ENCODE data around the gene GPR151. TPM values are rescaled to one million over a fixed set of nuclear protein-coding genes. Genes with fewer than 3 reads are reported as not detected.

The GPR151 gene
- total RNA-seq, 1 donor from 2014 or later: not detected

GRCh38 chr5:146467760-146468159 is 48.2 kb downstream of the GPR151 start:
- no peaks in the 10 kb centered on the region for H3K9me3 Mint-ChIP-seq (ENCODE audit: unreplicated experiment)
- peaks cover 27% of the 10 kb centered on the region for H4K20me1 ChIP-seq (ENCODE audit: insufficient read depth, low read length)
- no peak overlapping the region for H3K4me2 ChIP-seq (ENCODE audit: low read length)
- no peak overlapping the region for H3K27ac Mint-ChIP-seq (ENCODE audit: unreplicated experiment)
- TF ChIP-seq EZH2 (IDR thresholded peaks at IDR 0.05; ENCODE audit: insufficient read depth, low read length) (no peak), CTCF (IDR thresholded peaks at IDR 0.05; ENCODE audit: insufficient read depth, low read depth, low read length) (no peak)
- no peaks in the 10 kb centered on the region for H3K27me3 Mint-ChIP-seq (ENCODE audit: low read depth, unreplicated experiment)
- H3K9ac ChIP-seq (ENCODE audit: low read length): no peak overlapping the region
- H3K79me2 ChIP-seq (ENCODE audit: insufficient read depth, low read length): peaks cover 62% of the 10 kb centered on the region
- H3K27me3 ChIP-seq (ENCODE audit: insufficient read depth, low read length): no peaks in the 10 kb centered on the region
- H3K27ac ChIP-seq (ENCODE audit: low read depth, low read length): no peak overlapping the region
- no peak for DNase-seq (ENCODE audit: low read depth)
- H3K36me3 Mint-ChIP-seq (ENCODE audit: low read depth, unreplicated experiment): peaks cover 19% of the 10 kb centered on the region
- FAIRE-seq: no peak
- no peak overlapping the region for H3K4me3 Mint-ChIP-seq (ENCODE audit: unreplicated experiment)
- H3K4me1 ChIP-seq (ENCODE audit: insufficient read depth, low read length): no peaks in the 10 kb centered on the region
- no peak overlapping the region for H2AFZ ChIP-seq (ENCODE audit: low read depth, low read length)
- no peaks in the 10 kb centered on the region for H3K9me3 ChIP-seq (ENCODE audit: insufficient read depth, low read depth, low read length)
- H3K4me3 ChIP-seq (ENCODE audit: insufficient read depth, low read depth, low read length): no peak overlapping the region
- H3K36me3 ChIP-seq (ENCODE audit: insufficient read depth, low read length): peaks cover 48% of the 10 kb centered on the region
- H3K4me1 Mint-ChIP-seq (ENCODE audit: low read depth, unreplicated experiment): peaks cover 4% of the 10 kb centered on the region

GRCh38 chr5:146466521-146467349 is 49.3 kb downstream of the GPR151 start:
- Histone ChIP-seq H4K20me1 (ENCODE audit: insufficient read depth, low read length) (peaks cover 29% of the 10 kb centered on the region), H3K9ac (ENCODE audit: low read length) (no peak overlapping the region), H3K27me3 (ENCODE audit: insufficient read depth, low read length) (no peaks in the 10 kb centered on the region), H3K4me2 (ENCODE audit: low read length) (no peak overlapping the region), H3K9me3 (ENCODE audit: insufficient read depth, low read depth, low read length) (no peaks in the 10 kb centered on the region), H3K79me2 (ENCODE audit: insufficient read depth, low read length) (peaks cover 72% of the 10 kb centered on the region), H3K27ac (ENCODE audit: low read depth, low read length) (no peak overlapping the region), H3K36me3 (ENCODE audit: insufficient read depth, low read length) (peaks cover 41% of the 10 kb centered on the region), H3K4me3 (ENCODE audit: insufficient read depth, low read depth, low read length) (no peak overlapping the region), H3K4me1 (ENCODE audit: insufficient read depth, low read length) (no peaks in the 10 kb centered on the region), H2AFZ (ENCODE audit: low read depth, low read length) (no peak overlapping the region)
- Mint-ChIP-seq H3K27ac (ENCODE audit: unreplicated experiment) (no peak overlapping the region), H3K4me3 (ENCODE audit: unreplicated experiment) (no peak overlapping the region), H3K36me3 (ENCODE audit: low read depth, unreplicated experiment) (peaks cover 15% of the 10 kb centered on the region), H3K27me3 (ENCODE audit: low read depth, unreplicated experiment) (no peaks in the 10 kb centered on the region), H3K9me3 (ENCODE audit: unreplicated experiment) (no peaks in the 10 kb centered on the region), H3K4me1 (ENCODE audit: low read depth, unreplicated experiment) (peaks cover 6% of the 10 kb centered on the region)
- DNase-seq (ENCODE audit: low read depth) (peak; percentile 16), FAIRE-seq (no peak)
- TF ChIP-seq CTCF (IDR thresholded peaks at IDR 0.05; ENCODE audit: insufficient read depth, low read depth, low read length) (peak; percentile 45), EZH2 (IDR thresholded peaks at IDR 0.05; ENCODE audit: insufficient read depth, low read length) (no peak)

GRCh38 chr5:146463446-146463845 is 52.5 kb downstream of the GPR151 start:
- Histone ChIP-seq H3K9ac (ENCODE audit: low read length) (no peak overlapping the region), H3K36me3 (ENCODE audit: insufficient read depth, low read length) (peaks cover 33% of the 10 kb centered on the region), H2AFZ (ENCODE audit: low read depth, low read length) (no peak overlapping the region), H4K20me1 (ENCODE audit: insufficient read depth, low read length) (peaks cover 35% of the 10 kb centered on the region), H3K4me3 (ENCODE audit: insufficient read depth, low read depth, low read length) (no peak overlapping the region), H3K9me3 (ENCODE audit: insufficient read depth, low read depth, low read length) (no peaks in the 10 kb centered on the region), H3K27me3 (ENCODE audit: insufficient read depth, low read length) (no peaks in the 10 kb centered on the region), H3K4me2 (ENCODE audit: low read length) (no peak overlapping the region), H3K79me2 (ENCODE audit: insufficient read depth, low read length) (peaks cover 92% of the 10 kb centered on the region), H3K27ac (ENCODE audit: low read depth, low read length) (no peak overlapping the region), H3K4me1 (ENCODE audit: insufficient read depth, low read length) (peaks cover 7% of the 10 kb centered on the region)
- no peak for TF ChIP-seq EZH2 (IDR thresholded peaks at IDR 0.05; ENCODE audit: insufficient read depth, low read length)
- TF ChIP-seq CTCF (IDR thresholded peaks at IDR 0.05; ENCODE audit: insufficient read depth, low read depth, low read length): no peak
- peaks cover 7% of the 10 kb centered on the region for H3K36me3 Mint-ChIP-seq (ENCODE audit: low read depth, unreplicated experiment)
- FAIRE-seq: no peak
- no peaks in the 10 kb centered on the region for H3K9me3 Mint-ChIP-seq (ENCODE audit: unreplicated experiment)
- no peak for DNase-seq (ENCODE audit: low read depth)
- H3K27me3 Mint-ChIP-seq (ENCODE audit: low read depth, unreplicated experiment): no peaks in the 10 kb centered on the region
- H3K27ac Mint-ChIP-seq (ENCODE audit: unreplicated experiment): no peak overlapping the region
- H3K4me1 Mint-ChIP-seq (ENCODE audit: low read depth, unreplicated experiment): peaks cover 16% of the 10 kb centered on the region
- H3K4me3 Mint-ChIP-seq (ENCODE audit: unreplicated experiment): no peak overlapping the region

Data from astrocyte (in vitro differentiated cells and primary cell).